Uterus (tissue), 4 donors: ENCODE data around the gene KRTAP10-2. TPM values are rescaled to one million over a fixed set of nuclear protein-coding genes. Genes with fewer than 3 reads are reported as not detected.
"Not testable (repeated sequence)": the region's sequence is repeated elsewhere in the genome, so short reads cannot be mapped to it uniquely, and the experiment has no call there.

ENCODE experiments used
- DNase-seq, 2 donors: peaks; one replicate each; pipeline ENCODE4 v3.0.0-alpha.2; 2019 to 2020
- H3K27ac ChIP-seq, 2 donors: fragments of 200-600 bp; sonication (generic); 1 replicate in 1 of 2; 2 replicates in 1 of 2; pipeline ENCODE4 v1.5.1; 2016 to 2018
- H3K27me3 ChIP-seq, 2 donors: fragments of 200-600 bp; sonication (generic); one replicate each; pipeline ENCODE4 v1.5.1; 2018 to 2019; ENCODE audit warnings: control low read depth in 1 of 2
- H3K36me3 ChIP-seq, 2 donors: fragments of 200-600 bp; sonication (generic); one replicate each; pipeline ENCODE4 v1.5.1; 2019; ENCODE audit warnings: control low read depth in 1 of 2
- H3K4me1 ChIP-seq, 2 donors: fragments of 200-600 bp; sonication (generic); one replicate each; pipeline ENCODE4 v1.5.1; 2018 to 2019; ENCODE audit warnings: control low read depth in 1 of 2
- H3K4me3 ChIP-seq, 2 donors: fragments of 200-600 bp; sonication (generic); 1 replicate in 1 of 2; 2 replicates in 1 of 2; pipeline ENCODE4 v1.5.1; 2018 to 2019; ENCODE audit warnings: mild to moderate bottlenecking in 1 of 2
- H3K9me3 ChIP-seq, 2 donors: fragments of 200-600 bp; sonication (generic); one replicate each; pipeline ENCODE4 v1.5.1; 2019; ENCODE audit warnings: control low read depth in 1 of 2
- CTCF ChIP-seq, 4 experiments: fragments of 200-600 bp in 2 of 4; fragments of 450-650 bp in 2 of 4; sonication (generic) in 2 of 4; IDR thresholded peaks; one replicate each; pipeline ENCODE4 v1.5.1; 2016 to 2019; ENCODE audit warnings: antibody characterized with exemption in 4 of 4, mild to moderate bottlenecking in 2 of 4, moderate library complexity in 1 of 4
- POLR2A ChIP-seq, 2 donors: fragments of 450-650 bp; IDR thresholded peaks; one replicate each; pipeline ENCODE4 v1.6.1; 2016; ENCODE audit warnings: antibody characterized with exemption in 2 of 2, mild to moderate bottlenecking in 1 of 2, moderate library complexity in 1 of 2
- intact Hi-C: fragments of 100-400 bp; cut with DNase I; formaldehyde crosslinking; loops from one replicate; pipeline ENCODE4 v1.15.1; 2023; ENCODE audit warnings: low total_unique reads
- total RNA-seq, 4 donors: library from RNA; depleted of rRNA in 3 of 4; stranded (reverse); fragments of >200 nt in 3 of 4; gene quantifications; one replicate each; pipeline versions ENCODE4 v1.1.0 to v1.2.4, GENCODE V29; 2014 to 2023
- donor health status: DM: yes; HTN: yes; CAD: no.

The KRTAP10-2 gene
- not detected for total RNA-seq

GRCh38 chr21:44551340-44551961 is at the start of gene KRTAP10-2:
KRTAP10-2 (minus strand) TSS chr21:44551505; CDS start chr21:44551458, 47 bp downstream.
- Histone ChIP-seq H3K4me1 (no peaks in the 10 kb centered on the region), H3K27ac (no peak within 1 kb of the TSS), H3K9me3 (peaks cover 0 to 1% of the 10 kb centered on the region in 2 donors), H3K4me3 (no peak within 1 kb of the TSS), H3K36me3 (no peaks in the 10 kb centered on the region), H3K27me3 (no peaks in the 10 kb centered on the region)
- no peak for DNase-seq
- intact Hi-C loops = no loop called here
- TF ChIP-seq POLR2A (IDR thresholded peaks at IDR 0.05) (no peak), CTCF (IDR thresholded peaks at IDR 0.05) (no peak)

GRCh38 chr21:44601091-44601490 is 49.8 kb upstream of the KRTAP10-2 start:
- H3K27ac ChIP-seq, H3K9me3 ChIP-seq, DNase-seq, H3K4me1 ChIP-seq, H3K4me3 ChIP-seq, intact Hi-C loops, H3K27me3 ChIP-seq, H3K36me3 ChIP-seq: not testable (repeated sequence)

- H3K27me3 ChIP-seq, H3K4me3 ChIP-seq, H3K9me3 ChIP-seq, H3K36me3 ChIP-seq, intact Hi-C loops, H3K4me1 ChIP-seq, H3K27ac ChIP-seq, DNase-seq: not testable (repeated sequence)
These were observed 49.0 kb upstream of the KRTAP10-2 start, which contains the start of gene KRTAP10-7 for GRCh38 chr21:44600118-44600978. KRTAP10-7 (plus strand) TSS chr21:44600597; CDS start chr21:44600622, 25 bp downstream.

GRCh38 chr21:44599264-44600029 is 48.1 kb upstream of the KRTAP10-2 start:
- Histone ChIP-seq H3K9me3 (no peaks in the 10 kb centered on the region), H3K36me3 (no peaks in the 10 kb centered on the region), H3K4me3 (no peak overlapping the region), H3K4me1 (no peaks in the 10 kb centered on the region), H3K27ac (no peak overlapping the region), H3K27me3 (no peaks in the 10 kb centered on the region)
- no peak for DNase-seq
- intact Hi-C loops = no loop called here
- TF ChIP-seq CTCF (IDR thresholded peaks at IDR 0.05) (no peak), POLR2A (IDR thresholded peaks at IDR 0.05) (no peak)

- DNase-seq = no peak
- intact Hi-C loops = no loop called here
- Histone ChIP-seq H3K4me1 (no peaks in the 10 kb centered on the region), H3K27ac (no peak overlapping the region), H3K36me3 (no peaks in the 10 kb centered on the region), H3K27me3 (no peaks in the 10 kb centered on the region), H3K4me3 (no peak overlapping the region), H3K9me3 (no peaks in the 10 kb centered on the region)
- no peak for TF ChIP-seq CTCF (IDR thresholded peaks at IDR 0.05)
- no peak for TF ChIP-seq POLR2A (IDR thresholded peaks at IDR 0.05)
These were observed 46.8 kb upstream of the KRTAP10-2 start for GRCh38 chr21:44598061-44598460.
